GM13976 (cell line): ENCODE results near the gene GID4.

Experiments
- DNase-seq: peaks from one replicate; pipeline ENCODE4 v3.0.0; 2012; ENCODE audit warnings: low spot score
- in situ Hi-C: fragments of 300-500 bp; cut with MboI; formaldehyde crosslinking; loops from one replicate; pipeline ENCODE4 v1.12.0; 2022; ENCODE audit warnings: low sequenced_read_pairs, mixed read lengths, inconsistent platforms; ENCODE audit not compliant: unreplicated experiment
- TF ChIP-seq, protein P1 (sequence below): IDR thresholded peaks from 2 replicates; pipeline ENCODE4 v1.5.1; 2012; ENCODE audit warnings: borderline replicate concordance, mild to moderate bottlenecking; ENCODE audit not compliant: insufficient read depth; ENCODE audit errors: extremely low read depth, missing control alignments, control extremely low read depth

GID4 gene

DNA sequence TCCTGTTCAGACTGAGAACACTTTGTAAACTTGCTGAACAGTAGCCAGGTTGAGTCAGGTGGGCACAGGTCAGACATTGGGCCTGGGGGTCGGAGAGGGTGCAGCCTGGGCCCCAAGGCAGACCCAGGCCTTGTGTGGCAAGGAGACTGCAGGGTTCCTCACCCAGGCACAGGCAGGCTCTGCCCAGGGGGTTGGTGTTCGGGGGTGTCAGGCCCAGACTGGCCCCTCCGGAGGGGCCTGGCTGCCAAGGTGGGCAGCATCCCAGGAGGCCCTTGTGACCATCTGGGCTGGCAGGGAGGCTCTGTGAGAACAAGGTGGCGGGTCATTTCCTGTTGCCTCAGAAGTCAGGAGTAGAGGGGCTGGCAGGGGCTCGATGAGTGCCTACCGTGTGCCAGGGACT, 68.8 kb downstream of the GID4 start:
- DNase-seq, result no peak
- TF ChIP-seq, protein P1, sequence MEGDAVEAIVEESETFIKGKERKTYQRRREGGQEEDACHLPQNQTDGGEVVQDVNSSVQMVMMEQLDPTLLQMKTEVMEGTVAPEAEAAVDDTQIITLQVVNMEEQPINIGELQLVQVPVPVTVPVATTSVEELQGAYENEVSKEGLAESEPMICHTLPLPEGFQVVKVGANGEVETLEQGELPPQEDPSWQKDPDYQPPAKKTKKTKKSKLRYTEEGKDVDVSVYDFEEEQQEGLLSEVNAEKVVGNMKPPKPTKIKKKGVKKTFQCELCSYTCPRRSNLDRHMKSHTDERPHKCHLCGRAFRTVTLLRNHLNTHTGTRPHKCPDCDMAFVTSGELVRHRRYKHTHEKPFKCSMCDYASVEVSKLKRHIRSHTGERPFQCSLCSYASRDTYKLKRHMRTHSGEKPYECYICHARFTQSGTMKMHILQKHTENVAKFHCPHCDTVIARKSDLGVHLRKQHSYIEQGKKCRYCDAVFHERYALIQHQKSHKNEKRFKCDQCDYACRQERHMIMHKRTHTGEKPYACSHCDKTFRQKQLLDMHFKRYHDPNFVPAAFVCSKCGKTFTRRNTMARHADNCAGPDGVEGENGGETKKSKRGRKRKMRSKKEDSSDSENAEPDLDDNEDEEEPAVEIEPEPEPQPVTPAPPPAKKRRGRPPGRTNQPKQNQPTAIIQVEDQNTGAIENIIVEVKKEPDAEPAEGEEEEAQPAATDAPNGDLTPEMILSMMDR, result no peak
- in situ Hi-C loops, result no loop called here

- TF ChIP-seq, protein P1, result no peak
- no peak for DNase-seq
- in situ Hi-C loops, result no loop called here
Observed at GRCh38 chr17:18108401-18109312, 69.4 kb downstream of the GID4 start, which contains the start of gene MYO15A. TSS of gene MYO15A (plus strand) at chr17:18108756. CDS start at chr17:18118801, 10,045 bp downstream.

DNA sequence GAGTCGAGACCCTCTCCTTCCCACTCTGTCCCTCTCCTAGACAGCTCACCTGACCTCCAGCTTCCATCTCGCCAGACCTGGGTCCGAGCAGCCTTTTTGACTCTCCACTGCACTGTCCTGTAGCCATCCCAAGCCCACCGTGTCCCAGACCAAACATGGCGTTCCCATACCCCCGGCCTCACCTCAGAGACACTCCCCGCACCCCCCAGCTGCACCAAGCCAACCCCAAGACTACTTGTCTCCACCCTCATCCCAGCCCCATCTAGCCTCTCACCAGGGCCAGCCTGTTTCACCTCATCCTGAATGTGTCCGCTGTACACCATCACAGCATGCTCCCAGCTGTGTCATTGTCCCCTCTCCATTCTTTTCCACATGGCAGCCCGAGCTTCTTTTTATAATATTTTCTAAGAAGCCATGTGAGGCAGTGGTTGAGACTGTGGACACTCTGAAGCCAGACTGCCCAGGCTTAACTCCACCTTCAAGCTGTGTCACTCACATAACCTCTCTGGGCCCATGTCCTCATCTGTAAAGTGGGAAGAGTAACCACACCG, 70.8 kb downstream of the GID4 start:
- TF ChIP-seq, protein P1, result no peak
- in situ Hi-C loops, result no loop called here
- no peak for DNase-seq

- DNase-seq, result no peak
- in situ Hi-C loops, result no loop called here
- TF ChIP-seq, protein P1, result no peak
Observed at GRCh38 chr17:18110636-18111145, 71.5 kb downstream of the GID4 start.

GRCh38 chr17:18111330-18111971, 72.2 kb downstream of the GID4 start:
- TF ChIP-seq, protein P1, result no peak
- DNase-seq, result no peak
- in situ Hi-C loops, result no loop called here

- DNase-seq, result no peak
- TF ChIP-seq, protein P1, result no peak
- in situ Hi-C loops, result no loop called here
Observed at GRCh38 chr17:18115517-18115916, 76.3 kb downstream of the GID4 start.
